Urinary bladder (tissue), 4 donors: ENCODE data around the gene SHANK3. TPM values are rescaled to one million over a fixed set of nuclear protein-coding genes. Genes with fewer than 3 reads are reported as not detected.

Experiments used
- DNase-seq: peaks from one replicate; pipeline ENCODE4 v3.0.0-alpha.2; 2015; ENCODE audit errors: extremely low spot score
- H3K27ac ChIP-seq: one replicate; pipeline ENCODE4 v1.5.1; 2013; ENCODE audit warnings: low read depth, mild to moderate bottlenecking, moderate library complexity
- H3K36me3 ChIP-seq: one replicate; pipeline ENCODE4 v1.6.1; 2013; ENCODE audit warnings: mild to moderate bottlenecking, moderate library complexity; ENCODE audit not compliant: insufficient read depth
- H3K4me1 ChIP-seq: one replicate; pipeline ENCODE4 v1.6.1; 2013; ENCODE audit warnings: mild to moderate bottlenecking, moderate library complexity; ENCODE audit not compliant: insufficient read depth
- H3K4me3 ChIP-seq: one replicate; pipeline ENCODE4 v1.5.1; 2013; ENCODE audit warnings: low read depth, low read length
- WGBS: extraction: QIAGEN DNeasy Blood & Tissue Kit; methylation state at CpG from one replicate; pipeline ENCODE4 v1.1.7; 2013; 5-methylcytosine and 5-hydroxymethylcytosine counted together
- polyA plus RNA-seq: library from polyadenylated mRNA; stranded (reverse); fragments of 200-250 nt; gene quantifications from one replicate; pipeline ENCODE4 v1.2.3, GENCODE V29; 2013
- small RNA-seq: library from RNA; depleted of rRNA; stranded (forward); fragments of <200 nt; gene quantifications from one replicate; pipeline ENCODE3, GENCODE V24; 2014
- total RNA-seq: library from RNA; depleted of rRNA; stranded (reverse); fragments of >200 nt; gene quantifications from one replicate; pipeline ENCODE4 v1.2.3, GENCODE V29; 2014
- donor health status: healthy with polysubstance abuse.
- donor health status: healthy.

The SHANK3 gene
- total and polyA plus RNA-seq, 2 donors, result 8.1 to 18.5 TPM

- H3K27ac ChIP-seq, result no peak overlapping the region
- WGBS, result 94% methylated on average over 33 of the region's 33 CpGs
- no peak for DNase-seq
- no peak overlapping the region for H3K4me3 ChIP-seq
- no peaks in the 10 kb centered on the region for H3K36me3 ChIP-seq
- no peaks in the 10 kb centered on the region for H3K4me1 ChIP-seq
Observed at GRCh38 chr22:50722048-50722701, 49.6 kb downstream of the SHANK3 start.

Small RNA genes within 50 kb of the gene (small RNA-seq; reads per million reads assigned to genes)
- gene RF00019 (not detected), gene RNU6-409P (not detected)

Other genes starting within 250 kb of the SHANK3 start
- 28.3 TPM for gene SBF1, start 197.8 kb upstream of the SHANK3 start, total RNA-seq
- gene SBF1, start 197.8 kb upstream of the SHANK3 start, polyA plus RNA-seq, result 44.8 TPM
- 0.37 TPM for gene ADM2, start 191.3 kb upstream of the SHANK3 start, total RNA-seq
- 0.11 TPM for gene ADM2, start 191.3 kb upstream of the SHANK3 start, polyA plus RNA-seq
- not detected for gene MIOX, start 186.0 kb upstream of the SHANK3 start, total RNA-seq
- not detected for gene MIOX, start 186.0 kb upstream of the SHANK3 start, polyA plus RNA-seq
- gene LMF2, start 165.1 kb upstream of the SHANK3 start, total RNA-seq, result 21.4 TPM
- gene LMF2, start 165.1 kb upstream of the SHANK3 start, polyA plus RNA-seq, result 61.3 TPM
- gene NCAPH2, start 164.6 kb upstream of the SHANK3 start, total RNA-seq, result 27.5 TPM
- gene NCAPH2, start 164.6 kb upstream of the SHANK3 start, polyA plus RNA-seq, result 38.4 TPM
- gene SCO2, start 147.2 kb upstream of the SHANK3 start, total RNA-seq, result 0.79 TPM
- 3.3 TPM for gene SCO2, start 147.2 kb upstream of the SHANK3 start, polyA plus RNA-seq
- 9.5 TPM for gene TYMP, start 142.8 kb upstream of the SHANK3 start, total RNA-seq
- gene TYMP, start 142.8 kb upstream of the SHANK3 start, polyA plus RNA-seq, result 84.1 TPM
- gene KLHDC7B, start 126.9 kb upstream of the SHANK3 start, total RNA-seq, result 0.11 TPM
- 0.33 TPM for gene KLHDC7B, start 126.9 kb upstream of the SHANK3 start, polyA plus RNA-seq
- gene SYCE3, start 109.9 kb upstream of the SHANK3 start, total RNA-seq, result not detected
- gene SYCE3, start 109.9 kb upstream of the SHANK3 start, polyA plus RNA-seq, result not detected
- 6.2 TPM for gene CPT1B, start 94.4 kb upstream of the SHANK3 start, total RNA-seq
- 5.5 TPM for gene CPT1B, start 94.4 kb upstream of the SHANK3 start, polyA plus RNA-seq
- gene CHKB, start 90.0 kb upstream of the SHANK3 start, total RNA-seq, result 28.0 TPM
- 45.7 TPM for gene CHKB, start 90.0 kb upstream of the SHANK3 start, polyA plus RNA-seq
- gene MAPK8IP2, start 72.0 kb upstream of the SHANK3 start, total RNA-seq, result 1.2 TPM
- gene MAPK8IP2, start 72.0 kb upstream of the SHANK3 start, polyA plus RNA-seq, result 1.6 TPM
- gene ARSA, start 44.7 kb upstream of the SHANK3 start, total RNA-seq, result 8.7 TPM
- 36.3 TPM for gene ARSA, start 44.7 kb upstream of the SHANK3 start, polyA plus RNA-seq
- not detected for gene ACR, start 65.4 kb downstream of the SHANK3 start, total RNA-seq
- gene ACR, start 65.4 kb downstream of the SHANK3 start, polyA plus RNA-seq, result 0.30 TPM
- 9.5 TPM for gene RABL2B, start 110.8 kb downstream of the SHANK3 start, total RNA-seq
- 21.0 TPM for gene RABL2B, start 110.8 kb downstream of the SHANK3 start, polyA plus RNA-seq